ENCODE data around the gene DISC1. TPM values are rescaled to one million over a fixed set of nuclear protein-coding genes. Genes with fewer than 3 reads are reported as not detected.
"Not testable (repeated sequence)": the region's sequence is repeated elsewhere in the genome, so short reads cannot be mapped to it uniquely, and the experiment has no call there.

The DISC1 gene
- total RNA-seq, 2 experiments from 2014 or later: 17.5 to 18.0 TPM

DNA sequence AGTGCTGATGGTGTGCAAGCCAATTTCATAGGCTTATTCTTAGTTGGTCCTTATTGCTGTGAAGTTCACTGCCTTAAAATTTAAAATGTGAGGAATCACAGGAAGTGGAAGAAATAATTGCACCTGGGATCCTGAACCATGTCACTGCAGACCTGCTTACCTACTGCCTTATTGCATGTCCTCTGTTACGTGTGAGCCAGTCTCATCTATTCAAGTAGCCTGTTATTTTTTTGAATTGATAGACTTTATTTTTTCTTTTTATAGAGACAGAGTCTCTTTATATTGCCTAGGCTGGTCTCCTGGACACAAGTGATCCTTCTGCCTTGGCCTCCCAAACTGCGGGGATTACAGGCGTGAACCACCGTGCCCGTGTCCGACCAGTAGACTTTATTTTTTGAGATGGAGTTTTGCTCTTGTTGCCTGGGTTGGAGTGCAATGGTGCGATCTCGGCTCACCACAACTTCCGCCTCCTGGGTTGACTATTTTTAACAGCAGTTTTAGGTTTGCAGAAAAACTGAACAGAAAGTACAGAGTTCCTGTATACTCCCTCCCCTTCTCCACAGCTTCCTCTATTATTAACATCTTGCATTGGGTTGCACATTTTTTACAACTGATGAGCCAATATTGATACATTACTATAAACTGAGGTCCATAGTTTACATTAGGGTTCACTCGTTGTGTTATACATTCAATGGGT, 14.0 kb upstream of the DISC1 start:
- peaks cover 14% of the 10 kb centered on the region for H3K9me3 Mint-ChIP-seq
- DNase-seq: peak; percentile 81
- CTCF ChIA-PET: interaction anchor here (1.1 kb wide), 2 partner anchors 10 to 275 kb away, joined by 4 to 6 read pairs; partner anchors contain the start of genes EXOC8 and SPRTN
- H3K36me3 Mint-ChIP-seq (ENCODE audit: low read depth): peaks cover 34% of the 10 kb centered on the region
- POLR2A ChIA-PET: interaction anchor here (0.6 to 2.3 kb wide), 8 partner anchors 10 to 371 kb away, joined by 3 to 10 read pairs (median 4); partner anchors contain the start of genes DISC1, EXOC8 and SPRTN
- H3K27ac Mint-ChIP-seq: peak overlapping the region; percentile 94
- H3K4me1 Mint-ChIP-seq: peaks cover 46% of the 10 kb centered on the region
- H3K27me3 Mint-ChIP-seq: peaks cover 7% of the 10 kb centered on the region
- H3K4me3 Mint-ChIP-seq: peak overlapping the region; percentile 56

DNA sequence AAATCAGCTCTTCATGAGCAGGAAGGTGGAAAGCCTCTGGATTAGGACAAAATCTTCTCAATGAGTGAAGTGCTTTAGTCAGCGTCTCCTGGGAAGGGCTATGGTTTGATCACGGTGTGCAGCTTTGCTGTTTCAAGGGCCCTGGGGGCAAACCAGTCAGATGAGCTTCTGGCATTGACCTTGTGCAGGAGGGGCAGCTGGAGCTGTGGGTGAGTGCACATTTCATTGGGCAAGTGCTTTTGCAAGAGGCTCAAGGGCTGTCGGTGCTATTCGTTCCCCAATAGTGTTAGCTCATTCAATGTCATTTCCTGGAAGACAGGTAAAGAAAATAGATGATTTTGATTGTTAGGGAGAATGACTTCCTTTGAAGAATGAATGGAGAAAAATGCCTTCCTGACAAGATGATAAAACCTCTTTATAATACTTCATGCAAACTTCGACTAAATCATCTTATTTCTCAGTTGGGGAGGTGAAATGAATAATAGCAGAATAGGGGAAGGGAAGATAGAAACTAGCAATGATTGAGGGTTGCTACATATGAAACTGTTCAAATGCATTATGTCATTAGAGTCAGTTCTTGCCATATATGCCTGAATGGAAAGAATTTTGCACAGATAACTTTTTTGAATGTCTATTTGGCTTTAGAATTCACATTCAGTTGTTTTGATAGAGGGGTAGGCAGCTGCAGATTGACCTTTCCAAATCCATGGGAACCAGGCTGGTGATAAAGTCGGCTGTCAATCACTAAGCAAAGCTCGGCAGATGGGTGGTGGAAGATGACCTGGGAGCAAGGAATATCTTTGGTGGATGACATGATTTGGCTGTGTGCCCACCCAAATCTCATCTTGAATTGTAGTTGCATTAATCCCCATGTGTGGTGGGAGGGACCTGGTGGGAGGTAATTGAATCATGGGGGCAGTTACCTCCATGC, 12.9 kb upstream of the DISC1 start:
- ChIA-PET CTCF (interaction anchor here (1.1 kb wide), 1 partner anchor 276 kb away, joined by 4 read pairs; the partner anchor contains the start of genes EXOC8 and SPRTN), POLR2A (interaction anchor here (0.7 to 2.3 kb wide), 6 partner anchors 8 to 372 kb away, joined by 3 to 10 read pairs (median 6); partner anchors contain the start of genes DISC1, EXOC8 and SPRTN)
- Mint-ChIP-seq H3K27me3 (peaks cover 11% of the 10 kb centered on the region), H3K9me3 (peaks cover 14% of the 10 kb centered on the region), H3K36me3 (ENCODE audit: low read depth) (peaks cover 34% of the 10 kb centered on the region), H3K27ac (peak overlapping the region; percentile 94), H3K4me1 (peaks cover 46% of the 10 kb centered on the region), H3K4me3 (peak overlapping the region; percentile 2)
- no peak for DNase-seq

- DNase-seq: no peak
- Mint-ChIP-seq H3K4me1 (peaks cover 37% of the 10 kb centered on the region), H3K4me3 (no peak overlapping the region), H3K9me3 (peaks cover 14% of the 10 kb centered on the region), H3K27me3 (peaks cover 26% of the 10 kb centered on the region), H3K27ac (no peak overlapping the region), H3K36me3 (ENCODE audit: low read depth) (peaks cover 26% of the 10 kb centered on the region)
- CTCF ChIA-PET: interaction anchor here (1.5 to 3.0 kb wide), 3 partner anchors 11 to 279 kb away, joined by 3 to 9 read pairs (median 5); partner anchors contain the start of genes EXOC8 and SPRTN
- POLR2A ChIA-PET: interaction anchor here (2.1 kb wide), 1 partner anchor 10 kb away, joined by 10 read pairs; the partner anchor contains the start of gene DISC1
These were observed 9.9 kb upstream of the DISC1 start for GRCh38 chr1:231616667-231617066.

DNA sequence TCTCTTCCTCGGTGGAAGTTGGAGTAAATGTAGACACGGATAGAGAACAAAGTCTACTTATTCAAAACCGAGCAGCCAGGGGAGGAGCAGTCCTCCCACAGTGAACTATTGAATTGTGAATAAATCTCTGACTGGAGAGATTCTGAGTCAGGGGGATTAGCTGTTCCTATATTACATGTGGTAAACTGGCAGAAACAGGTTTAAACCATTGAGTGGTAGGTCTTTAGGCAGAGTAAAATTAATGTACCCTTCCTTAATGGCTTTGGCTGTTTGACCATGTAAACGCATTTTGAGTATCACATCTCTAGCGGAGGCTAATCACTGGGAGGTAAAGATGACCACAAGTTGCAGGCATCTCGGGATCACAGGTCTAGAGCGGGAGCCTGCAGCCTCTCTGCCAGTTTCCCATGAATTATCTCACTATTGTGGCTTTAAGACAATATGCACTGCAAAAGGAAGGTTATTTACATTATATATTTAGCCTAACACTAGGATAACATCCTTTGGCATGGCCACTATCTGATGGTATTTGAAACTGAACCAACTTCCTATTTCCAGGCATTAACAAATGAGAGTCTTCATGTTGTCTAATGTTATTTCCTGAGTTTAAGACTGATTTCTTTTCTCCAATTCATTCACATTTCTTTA, 7.9 kb upstream of the DISC1 start:
- no peak overlapping the region for H3K27ac Mint-ChIP-seq
- DNase-seq: no peak
- peaks cover 46% of the 10 kb centered on the region for H3K27me3 Mint-ChIP-seq
- ChIA-PET CTCF (no interaction called here), POLR2A (no interaction called here)
- H3K9me3 Mint-ChIP-seq: peaks cover 11% of the 10 kb centered on the region
- peaks cover 16% of the 10 kb centered on the region for H3K4me1 Mint-ChIP-seq
- no peak overlapping the region for H3K4me3 Mint-ChIP-seq
- peaks cover 19% of the 10 kb centered on the region for H3K36me3 Mint-ChIP-seq (ENCODE audit: low read depth)

- H3K27me3 Mint-ChIP-seq: peaks cover 48% of the 10 kb centered on the region
- peaks cover 6% of the 10 kb centered on the region for H3K9me3 Mint-ChIP-seq
- POLR2A ChIA-PET: no interaction called here
- H3K27ac Mint-ChIP-seq: no peak overlapping the region
- no peak for DNase-seq
- H3K4me3 Mint-ChIP-seq: no peak overlapping the region
- CTCF ChIA-PET: no interaction called here
- peaks cover 14% of the 10 kb centered on the region for H3K36me3 Mint-ChIP-seq (ENCODE audit: low read depth)
- peaks cover 11% of the 10 kb centered on the region for H3K4me1 Mint-ChIP-seq
These were observed 7.3 kb upstream of the DISC1 start for GRCh38 chr1:231619257-231619634.

- peaks cover 40% of the 10 kb centered on the region for H3K27me3 Mint-ChIP-seq
- peaks cover 34% of the 10 kb centered on the region for H3K4me1 Mint-ChIP-seq
- H3K9me3 Mint-ChIP-seq; H3K4me3 Mint-ChIP-seq; H3K36me3 Mint-ChIP-seq (ENCODE audit: low read depth); DNase-seq: not testable (repeated sequence)
- POLR2A ChIA-PET: interaction anchor here (2.5 kb wide), 1 partner anchor 9 kb away, joined by 10 read pairs; no protein-coding TSS in a partner anchor
- CTCF ChIA-PET: interaction anchor here (1.9 to 3.0 kb wide), 3 partner anchors 18 to 286 kb away, joined by 5 to 8 read pairs (median 7); partner anchors contain the start of genes EXOC8 and SPRTN
- H3K27ac Mint-ChIP-seq: peak overlapping the region; percentile 28
These were observed 1.5 kb upstream of the DISC1 start for GRCh38 chr1:231625042-231625441.

GRCh38 chr1:231625975-231626534, 535 bp upstream of the DISC1 start:
- peaks cover 33% of the 10 kb centered on the region for H3K27me3 Mint-ChIP-seq
- no peaks in the 10 kb centered on the region for H3K36me3 Mint-ChIP-seq (ENCODE audit: low read depth)
- no peaks in the 10 kb centered on the region for H3K9me3 Mint-ChIP-seq
- DNase-seq: no peak
- ChIA-PET CTCF (interaction anchor here (1.9 to 3.0 kb wide), 3 partner anchors 19 to 287 kb away, joined by 5 to 8 read pairs (median 7); partner anchors contain the start of genes EXOC8 and SPRTN), POLR2A (interaction anchor here (0.6 to 2.5 kb wide), 4 partner anchors 10 to 204 kb away, joined by 3 to 10 read pairs (median 6); no protein-coding TSS in a partner anchor)
- peak overlapping the region; percentile 73 for H3K27ac Mint-ChIP-seq
- H3K4me1 Mint-ChIP-seq: peaks cover 37% of the 10 kb centered on the region
- peak overlapping the region; percentile 80 for H3K4me3 Mint-ChIP-seq

GRCh38 chr1:231626951-231627614, 493 bp downstream of the DISC1 start:
- no peaks in the 10 kb centered on the region for H3K36me3 Mint-ChIP-seq (ENCODE audit: low read depth)
- H3K4me3 Mint-ChIP-seq: peak overlapping the region; percentile 80
- CTCF ChIA-PET: interaction anchor here (1.9 to 3.0 kb wide), 3 partner anchors 20 to 288 kb away, joined by 5 to 8 read pairs (median 7); partner anchors contain the start of genes EXOC8 and SPRTN
- H3K27ac Mint-ChIP-seq: peak overlapping the region; percentile 75
- H3K27me3 Mint-ChIP-seq: peaks cover 24% of the 10 kb centered on the region
- peak; percentile 54 for DNase-seq
- H3K4me1 Mint-ChIP-seq: peaks cover 37% of the 10 kb centered on the region
- H3K9me3 Mint-ChIP-seq: no peaks in the 10 kb centered on the region
- POLR2A ChIA-PET: interaction anchor here (1.3 to 2.5 kb wide), 4 partner anchors 11 to 289 kb away, joined by 3 to 10 read pairs (median 7); partner anchors contain the start of genes EXOC8 and SPRTN

DNA sequence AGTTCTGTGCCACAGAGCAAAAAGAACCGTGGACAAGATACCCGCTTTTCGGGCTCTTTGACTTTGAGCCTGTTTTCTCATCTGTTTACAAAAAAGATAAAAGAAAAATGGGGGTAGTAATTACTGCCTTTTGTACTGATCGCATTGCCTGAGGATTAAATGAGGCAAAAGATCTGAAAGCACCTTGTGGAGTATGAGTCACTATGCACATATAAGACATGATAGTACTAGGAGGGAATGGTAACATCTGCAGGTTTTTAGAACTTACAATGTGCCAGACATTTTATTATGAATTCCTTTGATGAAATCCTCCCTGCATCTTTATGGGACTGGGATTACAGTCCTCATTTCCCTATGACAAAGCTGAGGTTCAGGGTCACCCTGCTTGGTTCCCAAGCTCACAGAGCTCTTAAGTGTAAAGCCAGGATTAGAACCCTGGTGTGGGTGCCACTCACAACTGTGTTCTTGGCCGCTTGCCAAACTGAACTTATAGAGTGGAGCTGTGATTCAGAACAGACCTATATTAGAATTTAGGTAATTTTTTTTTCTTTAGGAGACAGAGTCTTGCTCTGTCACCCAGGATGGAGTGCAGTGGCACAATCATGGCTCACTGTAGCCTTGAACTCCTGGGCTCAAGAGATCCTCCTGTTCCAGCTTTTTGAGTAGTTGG, 1.8 kb downstream of the DISC1 start:
- ChIA-PET POLR2A (interaction anchor here (0.9 kb wide), 1 partner anchor 15 kb away, joined by 3 read pairs; no protein-coding TSS in a partner anchor), CTCF (no interaction called here)
- peaks cover 12% of the 10 kb centered on the region for H3K27me3 Mint-ChIP-seq
- H3K36me3 Mint-ChIP-seq (ENCODE audit: low read depth): peaks cover under 1% of the 10 kb centered on the region
- peak overlapping the region; percentile 80 for H3K4me3 Mint-ChIP-seq
- DNase-seq: peak; percentile 28
- no peaks in the 10 kb centered on the region for H3K9me3 Mint-ChIP-seq
- H3K27ac Mint-ChIP-seq: peak overlapping the region; percentile 75
- peaks cover 37% of the 10 kb centered on the region for H3K4me1 Mint-ChIP-seq

DNA sequence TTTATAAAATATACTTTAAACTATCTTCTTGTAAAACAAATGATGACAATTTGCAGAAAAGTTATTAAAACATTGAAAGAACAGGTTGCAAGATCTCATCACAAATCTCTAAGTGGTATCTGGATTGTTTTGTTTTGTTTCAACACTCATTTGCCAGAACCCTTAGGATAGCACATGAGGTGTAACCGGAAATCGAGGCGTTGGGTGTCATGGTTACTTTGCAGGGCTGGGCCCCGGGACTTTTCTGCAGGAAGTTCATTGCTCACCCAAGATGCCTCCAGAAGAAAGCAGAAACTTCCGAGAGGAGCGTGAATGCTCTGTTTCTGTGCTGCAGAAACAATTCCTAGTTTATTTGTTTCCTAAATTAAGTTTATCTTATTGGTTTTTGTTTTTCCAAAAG, 2.5 kb downstream of the DISC1 start:
- peaks cover 7% of the 10 kb centered on the region for H3K27me3 Mint-ChIP-seq
- H3K4me1 Mint-ChIP-seq: peaks cover 37% of the 10 kb centered on the region
- DNase-seq: peak; percentile 38
- H3K36me3 Mint-ChIP-seq (ENCODE audit: low read depth): peaks cover 3% of the 10 kb centered on the region
- H3K4me3 Mint-ChIP-seq: no peak overlapping the region
- ChIA-PET POLR2A (no interaction called here), CTCF (no interaction called here)
- H3K27ac Mint-ChIP-seq: peak overlapping the region; percentile 40
- no peaks in the 10 kb centered on the region for H3K9me3 Mint-ChIP-seq

DNA sequence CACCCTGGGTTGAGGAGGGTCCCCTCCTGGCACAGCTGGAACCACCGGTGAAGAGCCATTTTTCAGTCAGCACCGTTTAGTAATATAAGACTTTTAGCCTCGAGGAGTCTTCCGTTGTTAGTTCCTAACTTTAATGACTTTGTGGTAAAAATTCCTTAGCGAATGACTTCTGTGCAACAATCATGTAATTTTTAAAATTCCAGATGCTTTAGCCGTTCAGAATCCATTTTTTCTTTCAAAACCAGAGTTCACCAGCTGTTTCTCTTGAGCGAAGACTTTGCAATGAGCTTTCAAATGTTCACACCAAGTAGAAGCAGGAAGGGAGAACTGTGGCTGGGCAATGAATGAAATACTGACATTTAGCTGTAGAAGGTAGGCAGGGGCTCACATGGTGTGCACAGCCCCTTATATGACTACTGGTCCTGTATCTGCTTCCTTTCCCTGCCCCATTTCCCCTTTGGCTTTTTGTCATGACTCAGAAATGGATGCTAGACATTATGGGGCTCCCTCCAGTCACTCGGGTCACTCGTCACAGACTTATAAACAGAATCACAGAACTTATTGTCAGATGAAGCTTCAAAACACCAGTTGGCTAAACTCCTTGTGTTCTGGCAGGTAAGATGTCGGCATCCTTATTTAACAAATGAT, 4.1 kb downstream of the DISC1 start:
- Mint-ChIP-seq H3K27ac (no peak overlapping the region), H3K27me3 (no peaks in the 10 kb centered on the region), H3K4me3 (no peak overlapping the region), H3K4me1 (peaks cover 33% of the 10 kb centered on the region), H3K9me3 (no peaks in the 10 kb centered on the region), H3K36me3 (ENCODE audit: low read depth) (peaks cover 3% of the 10 kb centered on the region)
- CTCF ChIA-PET: interaction anchor here (1.2 kb wide), 1 partner anchor 13 kb away, joined by 3 read pairs; no protein-coding TSS in a partner anchor
- POLR2A ChIA-PET: no interaction called here
- DNase-seq: no peak

All from activated CD4-positive, alpha-beta memory T cell treated with anti-CD3 and anti-CD28 coated beads, Interleukin-2, amount 10 ng/mL, durations not matched to agents 7 days and 5 days (primary cell).